ENCODE measurements around the gene NBAS. TPM values are rescaled to one million over a fixed set of nuclear protein-coding genes. Genes with fewer than 3 reads are reported as not detected.
"Not testable (repeated sequence)": the region's sequence is repeated elsewhere in the genome, so short reads cannot be mapped to it uniquely, and the experiment has no call there.

Gene NBAS
- total RNA-seq, 1 donor from 2014 or later: 29.7 TPM

- TF ChIP-seq CTCF (IDR thresholded peaks at IDR 0.05): no peak
- no peak for TF ChIP-seq POLR2A (IDR thresholded peaks at IDR 0.05)
- TF ChIP-seq POLR2AphosphoS5 (IDR thresholded peaks at IDR 0.05; ENCODE audit: insufficient read depth in 1 of 2, low read depth in 1 of 2): no peak
- Histone ChIP-seq H3K27ac (no peak overlapping the region), H3K36me3 (peaks cover 0 to 22% of the 10 kb centered on the region in 2 donors), H3K4me1 (no peaks in the 10 kb centered on the region), H3K9me3 (no peaks in the 10 kb centered on the region), H3K27me3 (no peaks in the 10 kb centered on the region), H3K4me3 (no peak overlapping the region)
- no peak for DNase-seq (ENCODE audit: extremely low spot score in 2 of 2)
- intact Hi-C loops (cut with DNase I): no loop called here
Observed at GRCh38 chr2:15412309-15412708, 148.8 kb downstream of the NBAS start.

- Histone ChIP-seq H3K4me1 (no peaks in the 10 kb centered on the region), H3K27ac (no peak overlapping the region), H3K9me3 (no peaks in the 10 kb centered on the region), H3K27me3 (no peaks in the 10 kb centered on the region), H3K36me3 (peaks cover 0 to 22% of the 10 kb centered on the region in 2 donors), H3K4me3 (no peak overlapping the region)
- intact Hi-C loops (cut with DNase I): no loop called here
- DNase-seq (ENCODE audit: extremely low spot score in 2 of 2): no peak
- TF ChIP-seq POLR2AphosphoS5 (IDR thresholded peaks at IDR 0.05; ENCODE audit: insufficient read depth in 1 of 2, low read depth in 1 of 2) (no peak), CTCF (IDR thresholded peaks at IDR 0.05) (no peak), POLR2A (IDR thresholded peaks at IDR 0.05) (no peak)
Observed at GRCh38 chr2:15410884-15411283, 150.2 kb downstream of the NBAS start.

GRCh38 chr2:15408759-15409158 is 152.4 kb downstream of the NBAS start:
- TF ChIP-seq POLR2AphosphoS5 (IDR thresholded peaks at IDR 0.05; ENCODE audit: insufficient read depth in 1 of 2, low read depth in 1 of 2) (no peak), CTCF (IDR thresholded peaks at IDR 0.05) (no peak), POLR2A (IDR thresholded peaks at IDR 0.05) (no peak)
- intact Hi-C loops (cut with DNase I): no loop called here
- H3K9me3 ChIP-seq: no peaks in the 10 kb centered on the region
- H3K27ac ChIP-seq: no peak overlapping the region
- H3K27me3 ChIP-seq: no peaks in the 10 kb centered on the region
- no peaks in the 10 kb centered on the region for H3K4me1 ChIP-seq
- no peak overlapping the region for H3K4me3 ChIP-seq
- no peak for DNase-seq (ENCODE audit: extremely low spot score in 2 of 2)
- H3K36me3 ChIP-seq: peaks cover 0 to 17% of the 10 kb centered on the region in 2 donors

GRCh38 chr2:15407666-15408065 is 153.5 kb downstream of the NBAS start:
- intact Hi-C loops (cut with DNase I): no loop called here
- TF ChIP-seq POLR2AphosphoS5 (IDR thresholded peaks at IDR 0.05; ENCODE audit: insufficient read depth in 1 of 2, low read depth in 1 of 2): no peak
- no peak for TF ChIP-seq POLR2A (IDR thresholded peaks at IDR 0.05)
- no peak for TF ChIP-seq CTCF (IDR thresholded peaks at IDR 0.05)
- no peak overlapping the region for H3K27ac ChIP-seq
- no peaks in the 10 kb centered on the region for H3K9me3 ChIP-seq
- H3K27me3 ChIP-seq: no peaks in the 10 kb centered on the region
- DNase-seq (ENCODE audit: extremely low spot score in 2 of 2): no peak
- peaks cover 0 to 8% of the 10 kb centered on the region in 2 donors for H3K36me3 ChIP-seq
- H3K4me3 ChIP-seq: no peak overlapping the region
- no peaks in the 10 kb centered on the region for H3K4me1 ChIP-seq

- DNase-seq (ENCODE audit: extremely low spot score in 2 of 2); H3K4me3 ChIP-seq; H3K9me3 ChIP-seq; H3K27ac ChIP-seq; intact Hi-C loops (cut with DNase I); H3K4me1 ChIP-seq; H3K36me3 ChIP-seq; H3K27me3 ChIP-seq: not testable (repeated sequence)
Observed at GRCh38 chr2:15404511-15404910, 156.6 kb downstream of the NBAS start.
